ENCODE data around the gene KCNJ15. TPM values are rescaled to one million over a fixed set of nuclear protein-coding genes. Genes with fewer than 3 reads are reported as not detected.

Gene KCNJ15
- total and polyA plus RNA-seq, 9 donors: 0.20 to 1.1 (median 0.35) TPM; not detected in 1

DNA sequence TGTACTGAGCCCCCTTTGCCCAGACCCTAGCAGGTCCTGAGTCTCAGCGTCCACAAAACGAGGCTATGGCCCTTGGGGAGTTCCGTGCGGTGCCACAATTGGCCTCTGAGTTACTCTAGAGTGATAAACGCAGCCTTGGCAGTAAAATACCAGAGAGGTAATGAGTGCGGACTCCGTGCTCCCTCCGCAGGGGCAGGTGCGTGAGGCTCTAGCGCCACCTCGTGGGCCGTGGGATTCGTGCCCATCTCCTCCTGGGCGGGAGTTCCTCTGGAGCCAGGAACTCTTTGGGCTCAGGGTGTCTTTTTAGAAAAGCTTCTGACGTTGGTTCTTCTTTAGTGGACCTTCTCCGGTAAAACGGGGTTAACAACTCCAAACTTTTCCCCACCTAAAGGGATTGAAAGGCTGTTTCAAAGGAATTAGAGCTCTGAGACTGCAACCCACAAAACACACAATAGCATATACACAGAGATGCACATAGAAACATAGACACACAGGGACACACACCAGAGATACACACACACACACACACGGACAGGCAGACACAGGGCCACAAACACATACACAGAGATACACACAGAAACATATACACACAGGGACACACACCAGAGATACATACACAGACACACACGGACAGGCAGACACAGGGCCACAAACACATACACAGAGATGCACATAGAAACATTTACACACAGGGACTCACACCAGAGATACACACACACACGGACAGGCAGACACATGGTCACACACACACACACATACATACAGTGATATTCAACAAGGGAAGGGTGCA, 99.4 kb downstream of the KCNJ15 start:
- H3K4me1 ChIP-seq (ENCODE audit: insufficient read depth): no peaks in the 10 kb centered on the region
- intact Hi-C loops (cut with DNase I): loop anchor here (5.0 to 10.0 kb wide), 4 partner anchors 139 to 681 kb away; no protein-coding TSS in a partner anchor
- WGBS, 3 donors: 7 to 9% (median 8%) methylated on average over 20 of the region's 20 CpGs
- no peaks in the 10 kb centered on the region for H3K9me3 ChIP-seq
- TF ChIP-seq POLR2A (IDR thresholded peaks at IDR 0.05): no peak
- TF ChIP-seq, protein P1, sequence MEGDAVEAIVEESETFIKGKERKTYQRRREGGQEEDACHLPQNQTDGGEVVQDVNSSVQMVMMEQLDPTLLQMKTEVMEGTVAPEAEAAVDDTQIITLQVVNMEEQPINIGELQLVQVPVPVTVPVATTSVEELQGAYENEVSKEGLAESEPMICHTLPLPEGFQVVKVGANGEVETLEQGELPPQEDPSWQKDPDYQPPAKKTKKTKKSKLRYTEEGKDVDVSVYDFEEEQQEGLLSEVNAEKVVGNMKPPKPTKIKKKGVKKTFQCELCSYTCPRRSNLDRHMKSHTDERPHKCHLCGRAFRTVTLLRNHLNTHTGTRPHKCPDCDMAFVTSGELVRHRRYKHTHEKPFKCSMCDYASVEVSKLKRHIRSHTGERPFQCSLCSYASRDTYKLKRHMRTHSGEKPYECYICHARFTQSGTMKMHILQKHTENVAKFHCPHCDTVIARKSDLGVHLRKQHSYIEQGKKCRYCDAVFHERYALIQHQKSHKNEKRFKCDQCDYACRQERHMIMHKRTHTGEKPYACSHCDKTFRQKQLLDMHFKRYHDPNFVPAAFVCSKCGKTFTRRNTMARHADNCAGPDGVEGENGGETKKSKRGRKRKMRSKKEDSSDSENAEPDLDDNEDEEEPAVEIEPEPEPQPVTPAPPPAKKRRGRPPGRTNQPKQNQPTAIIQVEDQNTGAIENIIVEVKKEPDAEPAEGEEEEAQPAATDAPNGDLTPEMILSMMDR (IDR thresholded peaks at IDR 0.05): peak; percentile 57 to 88 (median 68)
- no peak for TF ChIP-seq EP300 (IDR thresholded peaks at IDR 0.05)
- H3K4me3 ChIP-seq: no peak overlapping the region
- H3K27me3 ChIP-seq: no peaks in the 10 kb centered on the region
- no peaks in the 10 kb centered on the region for H3K36me3 ChIP-seq
- peak; percentile 60 to 89 (median 82) for DNase-seq
- no peak overlapping the region for H3K27ac ChIP-seq

Other genes with a start within 250 kb of the KCNJ15 start
- 10 to 100 TPM in 3 of 7 donors, 1 to 10 TPM in 4; 3.8 to 16.3 (median 8.2) TPM for gene ERG, start 241.5 kb downstream of the KCNJ15 start, total RNA-seq
- gene ERG, start 241.5 kb downstream of the KCNJ15 start, polyA plus RNA-seq: 10 to 100 TPM in 1 of 2 donors, 1 to 10 TPM in 1; 9.5 to 23.1 TPM

Data from ovary (tissue), 9 donors.